HG03378 (cell line): ENCODE data around the gene RTBDN.
"Not testable (repeated sequence)": the region's sequence is repeated elsewhere in the genome, so short reads cannot be mapped to it uniquely, and the experiment has no call there.

Experiments
- ATAC-seq: cut with Tn5 transposase; IDR thresholded peaks from one replicate; pipeline ENCODE4 v1.9.1; 2021; ENCODE audit warnings: mild to moderate bottlenecking, moderate library complexity; ENCODE audit not compliant: unreplicated experiment

Gene RTBDN

GRCh38 chr19:12825254-12826131 lies 8.9 kb downstream of the RTBDN start:
- ATAC-seq: no peak

DNA sequence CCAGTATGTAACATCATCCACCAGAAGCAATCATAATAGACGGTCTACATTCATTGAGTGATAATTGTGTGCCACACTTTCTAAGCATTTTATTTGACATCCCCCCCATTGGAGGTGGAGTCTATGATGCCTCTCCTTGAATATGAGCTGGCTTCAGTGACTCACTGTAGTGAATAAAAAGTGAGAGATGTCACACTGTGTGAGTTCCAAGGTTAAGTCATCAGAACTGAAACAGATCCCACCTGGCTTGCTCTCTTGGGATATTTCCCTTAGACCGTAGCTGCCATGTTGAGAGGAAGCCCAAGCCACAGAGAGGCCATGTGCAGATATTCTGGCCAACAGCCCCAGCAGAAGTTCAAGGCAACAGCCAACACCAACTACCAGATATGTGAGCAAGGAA lies 12.6 kb downstream of the RTBDN start:
- no peak for ATAC-seq

DNA sequence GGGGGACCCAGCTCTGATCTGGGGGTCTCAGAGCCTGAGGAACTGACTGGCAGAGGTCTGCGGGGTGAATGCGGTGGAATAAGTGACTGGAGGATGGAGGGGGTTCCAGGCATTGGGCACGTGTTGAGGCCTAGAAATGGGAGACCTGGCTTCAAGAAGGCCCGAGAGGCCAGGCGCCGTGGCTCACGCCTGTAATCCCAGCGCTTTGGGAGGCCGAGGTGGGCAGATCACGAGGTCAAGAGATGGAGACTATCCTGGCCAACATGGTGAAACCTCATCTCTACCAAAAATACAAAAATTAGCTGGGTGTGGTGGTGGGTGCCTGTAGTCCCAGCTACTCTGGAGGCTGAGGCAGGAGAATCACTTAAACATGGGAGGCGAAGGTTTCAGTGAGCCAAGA lies 16.6 kb downstream of the RTBDN start:
- not testable (repeated sequence) for ATAC-seq

DNA sequence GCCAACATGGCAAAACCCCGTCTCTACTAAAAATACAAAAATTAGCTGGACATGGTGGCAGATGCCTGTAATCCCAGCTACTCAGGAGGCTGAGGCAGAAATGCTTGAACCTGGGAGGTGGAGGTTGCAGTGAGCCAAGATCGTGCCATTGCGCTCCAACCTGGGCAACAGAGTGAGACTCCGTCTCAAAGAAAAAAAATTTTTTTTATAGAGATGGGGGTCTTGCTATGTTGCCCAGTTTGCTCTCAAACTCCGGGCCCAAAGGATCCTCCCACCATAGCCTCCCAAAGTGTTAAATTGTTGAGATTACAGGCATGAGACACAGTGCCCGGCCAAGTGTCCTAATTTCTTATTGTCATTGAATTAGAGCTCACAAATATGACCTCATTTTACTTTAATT lies 17.2 kb downstream of the RTBDN start:
- ATAC-seq: not testable (repeated sequence)

DNA sequence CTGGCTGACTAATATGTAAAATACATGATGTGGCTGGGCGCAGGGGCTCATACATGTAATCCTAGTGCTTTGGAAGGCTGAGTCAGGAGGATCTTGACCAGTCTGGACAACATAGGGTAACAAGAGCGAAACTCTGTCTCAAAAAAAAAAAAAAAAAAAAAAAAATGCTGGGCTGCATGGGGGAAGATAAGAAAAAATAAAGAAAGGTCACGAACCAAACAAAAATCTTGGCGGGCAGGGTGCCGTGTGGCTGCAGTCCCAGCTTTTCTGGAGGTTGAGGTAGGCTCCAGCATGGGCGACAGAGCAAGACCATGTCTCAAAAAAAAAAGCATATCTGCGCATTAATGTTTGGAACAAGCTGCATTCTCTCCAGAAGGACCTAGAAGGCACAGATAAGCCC lies 19.3 kb downstream of the RTBDN start:
- no peak for ATAC-seq

DNA sequence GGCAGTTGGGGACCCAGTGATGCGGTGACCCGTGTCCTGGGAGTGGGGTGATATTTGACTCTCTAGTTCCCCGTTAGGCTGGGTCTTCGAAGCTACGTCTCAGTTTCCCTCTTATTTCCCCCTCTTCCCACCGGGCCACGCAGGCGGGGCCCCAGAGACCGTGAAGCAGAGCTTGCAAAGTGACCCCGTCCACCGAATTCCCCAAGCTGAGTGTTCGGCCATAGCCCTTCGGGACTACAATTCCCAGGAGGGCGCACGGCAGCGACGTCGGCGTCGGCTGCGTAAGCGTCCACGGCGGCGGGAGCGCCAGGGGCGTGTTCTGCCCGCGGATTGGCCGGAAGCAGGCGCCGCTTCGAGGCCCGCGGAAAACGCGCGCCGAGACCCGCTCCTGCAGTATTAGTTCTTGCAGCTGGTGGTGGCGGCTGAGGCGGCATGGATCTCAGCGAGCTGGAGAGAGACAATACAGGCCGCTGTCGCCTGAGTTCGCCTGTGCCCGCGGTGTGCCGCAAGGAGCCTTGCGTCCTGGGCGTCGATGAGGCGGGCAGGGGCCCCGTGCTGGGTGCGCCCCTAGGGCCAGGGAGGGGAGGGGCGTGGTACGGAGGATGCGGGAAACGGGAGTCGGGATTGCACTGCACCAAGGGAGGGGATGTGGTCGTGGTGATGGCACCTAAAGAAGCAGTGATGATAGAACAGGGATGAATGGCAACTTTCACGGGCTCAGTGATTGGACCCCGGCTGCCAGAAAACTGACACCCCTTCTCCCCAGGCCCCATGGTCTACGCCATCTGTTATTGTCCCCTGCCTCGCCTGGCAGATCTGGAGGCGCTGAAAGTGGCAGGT lies 27.9 kb downstream of the RTBDN start, which contains the start of gene RNASEH2A:
RNASEH2A (plus strand) TSS at position 343 of the 840 bp plus-strand sequence; CDS start at position 433, 90 bp downstream.
- ATAC-seq: peak; percentile 57

- ATAC-seq: no peak
Observed at GRCh38 chr19:12804051-12804450, 30.3 kb downstream of the RTBDN start.

DNA sequence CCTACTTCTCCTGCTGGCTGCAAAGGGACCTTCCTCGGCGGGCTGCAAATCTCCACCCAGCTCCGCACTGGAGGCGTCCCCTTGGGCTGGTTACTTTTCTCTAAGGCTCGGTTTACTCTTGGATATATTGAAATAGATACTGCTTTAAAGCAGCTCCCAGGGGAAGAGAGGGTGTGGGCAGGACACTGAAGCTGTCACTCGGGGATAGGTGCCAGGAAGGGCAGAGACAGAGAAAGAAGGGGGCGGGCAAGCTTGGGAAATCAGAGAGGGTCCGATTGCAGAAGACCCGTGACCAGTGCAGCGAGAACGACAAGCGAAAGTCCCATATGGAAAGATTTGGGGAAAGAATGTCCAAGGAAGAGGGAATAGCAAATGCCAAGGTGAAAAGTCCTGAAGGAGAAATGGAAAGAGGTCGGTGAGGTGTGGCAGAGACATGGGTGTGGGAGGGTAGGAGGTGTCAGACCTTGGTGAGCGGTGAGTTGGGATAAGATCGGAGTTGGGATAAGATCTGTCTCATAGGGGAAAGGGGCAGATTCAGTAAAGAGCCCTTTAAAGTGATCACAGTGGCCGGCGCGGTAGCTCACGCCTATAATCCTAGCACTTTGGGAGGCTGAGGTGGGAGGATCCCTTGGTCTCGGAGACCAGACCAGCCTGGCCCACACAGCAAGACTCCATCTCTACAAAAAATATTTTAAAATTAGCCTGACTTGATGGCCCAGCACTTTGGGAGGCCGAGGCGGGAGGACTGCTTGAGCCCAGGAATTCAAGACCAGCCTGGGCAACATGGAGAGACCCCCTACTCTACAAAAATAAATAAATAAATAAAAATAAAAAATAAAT lies 31.9 kb downstream of the RTBDN start:
- ATAC-seq: no peak

GRCh38 chr19:12801466-12802266 lies 32.7 kb downstream of the RTBDN start, which contains the start of the genes PRDX2 and THSD8:
Gene PRDX2, minus strand, starts transcription at chr19:12801800. Its CDS starts 539 bp downstream, at chr19:12801261.
Gene THSD8, plus strand, starts transcription at chr19:12802069. Its CDS starts 3 bp downstream, at chr19:12802072.
- ATAC-seq: no peak

- no peak for ATAC-seq
Observed at GRCh38 chr19:12800923-12801465, 33.4 kb downstream of the RTBDN start.

GRCh38 chr19:12800466-12800770 lies 34.0 kb downstream of the RTBDN start:
- no peak for ATAC-seq

- ATAC-seq: no peak
Observed at GRCh38 chr19:12799742-12800465, 34.5 kb downstream of the RTBDN start.

GRCh38 chr19:12797607-12798006 lies 36.8 kb downstream of the RTBDN start:
- not testable (repeated sequence) for ATAC-seq

GRCh38 chr19:12797141-12797587 lies 37.2 kb downstream of the RTBDN start:
- ATAC-seq: no peak

- no peak for ATAC-seq
Observed at GRCh38 chr19:12796146-12797071, 38.0 kb downstream of the RTBDN start.

DNA sequence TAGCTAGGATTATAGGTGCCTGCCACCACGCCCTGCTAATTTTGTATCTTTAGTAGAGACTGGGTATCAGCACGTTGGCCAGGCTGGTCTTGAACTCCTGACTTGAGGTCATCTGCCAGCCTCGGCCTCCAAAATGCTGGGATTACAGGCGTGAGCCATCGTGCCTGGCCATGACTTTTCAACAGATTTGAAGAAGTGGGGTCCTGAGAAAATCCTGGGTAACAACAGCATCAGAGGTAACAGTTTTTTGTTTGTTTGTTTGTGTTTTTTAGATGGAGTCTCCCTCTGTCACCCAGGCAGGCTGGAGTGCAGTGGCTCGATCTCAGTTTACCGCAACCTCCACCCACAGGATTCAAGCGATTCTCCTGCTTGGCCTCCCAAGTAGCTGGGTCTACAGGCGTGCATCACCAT lies 39.4 kb downstream of the RTBDN start:
- ATAC-seq: no peak

GRCh38 chr19:12794196-12794941 lies 40.0 kb downstream of the RTBDN start:
- ATAC-seq: no peak
